ENCODE data around the gene KHDC4.

DNA sequence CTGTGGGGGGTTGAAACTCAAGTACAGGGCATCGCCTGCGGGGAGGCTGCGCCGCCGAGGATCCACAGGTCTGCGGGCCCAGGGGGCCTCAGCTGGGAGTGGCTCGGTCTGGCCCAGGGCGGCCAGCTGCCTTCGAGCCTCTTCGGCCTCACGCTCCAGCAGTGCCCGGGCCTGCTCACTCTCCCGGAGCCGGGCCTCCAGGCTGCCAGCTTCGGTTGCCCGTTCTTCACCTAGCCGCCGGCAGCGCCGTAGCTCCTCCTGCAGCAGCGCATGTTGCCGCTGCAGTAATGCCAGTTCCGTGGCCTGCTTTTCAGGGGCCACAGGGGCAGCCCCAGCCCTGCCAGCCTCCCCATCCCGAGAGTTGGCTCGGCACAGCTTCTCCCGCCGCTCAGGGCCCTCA, 16.6 kb upstream of the KHDC4 start:
- TF ChIP-seq GATA2 (IDR thresholded peaks at IDR 0.05; ENCODE audit: low read depth, low read length): no peak
- TF ChIP-seq GATA3 (IDR thresholded peaks at IDR 0.05; ENCODE audit: low read depth, low read length): no peak
